Activated naive CD8-positive, alpha-beta T cell treated with anti-CD3 and anti-CD28 coated beads, Interleukin-2, amount 50 U/mL, for 24 hours (primary cell): ENCODE measurements around the gene DEFB123.
"Not testable (repeated sequence)": the region's sequence is repeated elsewhere in the genome, so short reads cannot be mapped to it uniquely, and the experiment has no call there.

Experiments used
- ATAC-seq: fragments of 150-1000 bp; cut with Tn5 transposase; one replicate; pipeline ENCODE4 v1.10.0; 2021
- DNase-seq: peaks from one replicate; pipeline ENCODE4 v3.0.0; 2021
- H3K27ac Mint-ChIP-seq: one replicate; pipeline ENCODE4 v1.8.0; 2021; ENCODE audit warnings: mild to moderate bottlenecking, mixed read lengths
- H3K27me3 Mint-ChIP-seq: one replicate; pipeline ENCODE4 v1.8.0; 2021; ENCODE audit warnings: mixed read lengths
- H3K36me3 Mint-ChIP-seq: one replicate; pipeline ENCODE4 v1.8.0; 2021; ENCODE audit warnings: low read depth, mixed read lengths
- H3K4me1 Mint-ChIP-seq: one replicate; pipeline ENCODE4 v1.8.0; 2021; ENCODE audit warnings: mixed read lengths
- H3K4me3 Mint-ChIP-seq: one replicate; pipeline ENCODE4 v1.8.0; 2021; ENCODE audit warnings: mild to moderate bottlenecking, moderate library complexity, mixed read lengths
- H3K9me3 Mint-ChIP-seq: one replicate; pipeline ENCODE4 v1.8.0; 2021; ENCODE audit warnings: mixed read lengths

DEFB123 gene, protein sequence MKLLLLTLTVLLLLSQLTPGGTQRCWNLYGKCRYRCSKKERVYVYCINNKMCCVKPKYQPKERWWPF

DNA sequence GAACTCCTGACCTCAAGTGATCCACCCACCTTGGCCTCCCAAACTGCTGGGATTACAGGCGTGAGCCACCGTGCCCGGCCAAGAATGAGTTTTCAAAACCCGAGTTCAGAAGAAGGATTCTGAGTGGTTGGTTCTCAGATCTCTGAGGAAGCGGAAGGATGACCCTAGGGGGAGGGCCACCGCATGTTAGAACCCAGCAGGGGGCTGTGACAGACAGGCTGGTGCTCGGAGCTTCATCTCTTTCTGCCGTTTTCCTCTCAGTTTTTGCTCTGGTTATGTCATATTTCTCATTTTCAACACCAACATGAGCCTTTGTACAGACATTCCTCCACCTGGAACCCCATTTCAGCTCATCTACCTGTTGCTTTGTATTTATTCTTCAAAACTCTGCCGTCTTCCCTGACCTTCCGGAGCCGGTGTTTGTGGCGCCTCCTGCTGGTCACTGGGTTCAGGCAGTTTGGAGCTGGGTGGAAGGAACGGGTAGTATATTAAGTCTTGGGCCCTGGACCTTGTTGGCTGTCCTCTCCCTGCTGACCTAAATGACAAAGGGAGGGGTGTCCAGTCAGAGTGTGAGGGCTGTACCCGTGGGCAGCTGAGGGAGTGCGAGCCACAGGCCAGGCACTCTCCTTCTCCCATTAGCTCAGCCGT is at the start of gene DEFB123:
TSS of gene DEFB123 (plus strand) at position 621 of the 648 bp plus-strand sequence. CDS start 67 bp downstream, outside the sequence.
- DNase-seq (peak; percentile 20), ATAC-seq (no peak)
- Mint-ChIP-seq H3K36me3 (no peaks in the 10 kb centered on the region), H3K27me3 (peaks cover 6% of the 10 kb centered on the region), H3K27ac (no peak within 1 kb of the TSS), H3K9me3 (no peaks in the 10 kb centered on the region), H3K4me1 (no peaks in the 10 kb centered on the region), H3K4me3 (no peak within 1 kb of the TSS)

DNA sequence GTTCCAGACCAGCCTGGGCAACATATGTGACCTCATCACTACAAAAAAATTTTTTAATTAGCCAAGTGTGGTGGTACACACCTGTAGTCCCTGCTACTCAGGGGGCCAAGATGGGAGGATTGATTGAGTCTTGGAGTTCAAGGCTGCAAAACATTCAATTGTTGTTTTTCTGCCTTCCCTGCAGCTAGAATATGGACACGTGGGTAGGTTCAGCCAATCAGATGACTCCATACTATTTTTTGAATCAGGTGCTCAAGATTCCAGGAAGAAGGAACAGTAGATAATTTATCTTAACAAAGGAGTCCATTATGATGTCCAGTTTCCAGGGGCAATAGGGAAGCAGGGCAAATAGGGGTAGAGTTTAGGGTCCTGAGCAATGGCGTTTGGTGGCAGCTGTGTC is 47.6 kb upstream of the DEFB123 start:
- H3K4me3 Mint-ChIP-seq: no peak overlapping the region
- DNase-seq: no peak
- peaks cover 5% of the 10 kb centered on the region for H3K27me3 Mint-ChIP-seq

DNA sequence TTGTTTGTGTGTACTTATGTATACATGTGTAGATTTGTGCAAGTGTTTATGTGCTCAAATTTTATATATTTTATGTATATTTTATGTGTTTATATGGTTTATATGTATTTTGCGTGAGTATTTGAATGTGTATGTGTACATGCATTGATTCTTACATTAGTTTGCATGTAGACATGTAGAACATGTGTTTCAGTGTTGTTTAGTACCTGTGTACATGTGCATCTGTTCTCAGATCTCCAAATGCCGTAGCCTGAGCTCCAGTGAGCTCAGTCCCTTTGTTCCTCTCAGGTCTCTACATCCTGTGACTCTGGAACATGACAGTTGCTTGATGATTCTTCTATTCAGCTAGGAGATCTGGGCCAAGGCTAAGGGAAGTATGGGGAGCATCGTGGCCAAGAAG is 45.5 kb upstream of the DEFB123 start:
- no peak for DNase-seq
- no peak overlapping the region for H3K4me3 Mint-ChIP-seq

More for the DNA sequence above, 47.6 kb upstream of the DEFB123 start:
- H3K4me1 Mint-ChIP-seq: no peaks in the 10 kb centered on the region
- H3K27ac Mint-ChIP-seq: no peak overlapping the region
- no peak for ATAC-seq
- no peaks in the 10 kb centered on the region for H3K36me3 Mint-ChIP-seq
- H3K9me3 Mint-ChIP-seq: no peaks in the 10 kb centered on the region

DNA sequence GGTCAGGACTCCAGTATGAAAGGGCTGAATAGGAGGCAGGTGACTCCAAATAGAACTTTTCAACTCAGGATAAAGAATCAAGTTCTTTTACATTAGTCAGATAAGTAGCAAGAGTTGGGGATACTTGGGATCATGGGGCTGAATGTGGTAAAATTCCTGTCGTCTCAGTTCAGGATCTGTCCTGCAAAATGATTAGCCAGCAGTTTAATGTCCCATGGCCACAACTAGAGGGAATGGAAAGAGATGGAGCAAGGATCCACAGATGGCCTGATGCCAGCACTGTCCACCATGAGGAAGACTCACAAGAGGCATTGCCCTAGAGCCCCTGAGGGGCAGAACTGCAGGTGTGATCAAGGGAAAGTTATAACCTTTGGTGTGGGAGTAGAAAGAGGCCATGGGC is 36.5 kb upstream of the DEFB123 start:
- ATAC-seq (no peak), DNase-seq (no peak)
- Mint-ChIP-seq H3K4me1 (no peaks in the 10 kb centered on the region), H3K9me3 (no peaks in the 10 kb centered on the region), H3K27ac (no peak overlapping the region), H3K36me3 (no peaks in the 10 kb centered on the region), H3K27me3 (peaks cover 4% of the 10 kb centered on the region), H3K4me3 (no peak overlapping the region)

More for the DNA sequence above, 45.5 kb upstream of the DEFB123 start:
- Mint-ChIP-seq H3K9me3 (no peaks in the 10 kb centered on the region), H3K4me1 (no peaks in the 10 kb centered on the region), H3K27me3 (peaks cover 8% of the 10 kb centered on the region), H3K27ac (no peak overlapping the region), H3K36me3 (no peaks in the 10 kb centered on the region)
- ATAC-seq: no peak

DNA sequence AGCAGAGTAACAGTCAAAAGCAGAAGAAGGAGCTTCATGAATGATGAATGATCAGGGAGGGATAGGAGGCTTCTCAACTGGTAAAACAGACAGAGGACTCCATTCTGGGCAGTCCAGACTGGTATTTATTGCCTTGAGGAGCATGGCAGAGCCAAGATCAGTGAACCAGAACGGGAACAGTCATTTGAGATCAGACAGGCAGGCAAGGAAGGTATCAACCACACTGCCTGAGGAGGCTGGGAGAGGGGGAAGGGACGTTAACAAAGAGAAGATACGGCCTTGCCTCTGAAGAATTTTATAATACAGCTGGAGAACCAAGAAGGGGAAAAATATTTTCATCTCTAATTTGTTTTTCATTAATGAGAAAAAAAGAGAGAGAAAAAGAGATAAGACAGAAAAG is 34.3 kb upstream of the DEFB123 start, which contains the start of gene DEFB121:
TSS of gene DEFB121 (minus strand) at position 101 of the 400 bp plus-strand sequence. CDS start at position 38, 63 bp downstream.
- H3K36me3 Mint-ChIP-seq: no peaks in the 10 kb centered on the region
- H3K4me3 Mint-ChIP-seq: no peak within 1 kb of the TSS
- no peak within 1 kb of the TSS for H3K27ac Mint-ChIP-seq
- H3K4me1 Mint-ChIP-seq: no peaks in the 10 kb centered on the region
- no peak for ATAC-seq
- no peaks in the 10 kb centered on the region for H3K27me3 Mint-ChIP-seq
- no peaks in the 10 kb centered on the region for H3K9me3 Mint-ChIP-seq
- DNase-seq: no peak

DNA sequence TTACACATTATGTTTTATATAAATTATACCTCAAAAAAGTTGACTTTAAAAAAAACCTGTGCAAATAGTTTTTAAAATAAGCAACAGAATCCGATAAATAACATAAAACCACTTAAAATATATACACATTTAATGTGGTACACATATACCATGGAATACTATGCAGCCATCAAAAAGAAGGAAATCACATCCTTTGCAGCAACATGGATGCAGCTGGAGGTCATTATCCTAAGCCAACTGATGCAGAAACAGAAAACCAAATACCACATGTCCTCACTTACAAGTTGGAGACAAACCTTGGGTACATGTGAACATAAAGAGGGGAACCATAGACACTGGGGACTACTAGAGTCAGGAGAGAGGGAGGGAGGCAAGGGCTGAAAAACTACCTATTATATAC is 30.4 kb upstream of the DEFB123 start:
- H3K4me1 Mint-ChIP-seq: no peaks in the 10 kb centered on the region
- ATAC-seq (no peak), DNase-seq (no peak)
- no peak overlapping the region for H3K27ac Mint-ChIP-seq
- H3K27me3 Mint-ChIP-seq: no peaks in the 10 kb centered on the region
- no peaks in the 10 kb centered on the region for H3K9me3 Mint-ChIP-seq
- no peaks in the 10 kb centered on the region for H3K36me3 Mint-ChIP-seq
- no peak overlapping the region for H3K4me3 Mint-ChIP-seq

DNA sequence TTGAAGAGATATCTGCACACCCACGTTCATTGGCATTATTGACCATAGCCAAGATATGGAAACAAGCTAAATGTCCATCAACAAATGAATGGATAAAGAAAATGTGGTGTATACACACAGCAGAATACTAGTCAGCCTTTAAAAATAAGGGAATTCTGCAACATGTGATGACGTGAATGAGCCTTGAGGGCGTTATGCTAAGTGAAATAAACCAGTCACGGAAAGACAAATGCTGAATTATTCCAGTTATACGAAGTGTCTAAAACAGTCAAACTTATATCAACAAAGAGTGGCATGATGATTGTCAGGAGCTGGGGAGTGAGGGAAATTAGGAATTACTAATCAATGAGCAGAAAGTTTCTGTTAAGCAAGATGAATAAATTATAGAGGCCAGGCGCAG is 26.1 kb upstream of the DEFB123 start:
- H3K27me3 Mint-ChIP-seq: peaks cover 7% of the 10 kb centered on the region
- H3K4me3 Mint-ChIP-seq: no peak overlapping the region
- H3K27ac Mint-ChIP-seq: no peak overlapping the region
- H3K9me3 Mint-ChIP-seq: no peaks in the 10 kb centered on the region
- H3K36me3 Mint-ChIP-seq: no peaks in the 10 kb centered on the region
- DNase-seq: no peak
- ATAC-seq: no peak
- no peaks in the 10 kb centered on the region for H3K4me1 Mint-ChIP-seq

DNA sequence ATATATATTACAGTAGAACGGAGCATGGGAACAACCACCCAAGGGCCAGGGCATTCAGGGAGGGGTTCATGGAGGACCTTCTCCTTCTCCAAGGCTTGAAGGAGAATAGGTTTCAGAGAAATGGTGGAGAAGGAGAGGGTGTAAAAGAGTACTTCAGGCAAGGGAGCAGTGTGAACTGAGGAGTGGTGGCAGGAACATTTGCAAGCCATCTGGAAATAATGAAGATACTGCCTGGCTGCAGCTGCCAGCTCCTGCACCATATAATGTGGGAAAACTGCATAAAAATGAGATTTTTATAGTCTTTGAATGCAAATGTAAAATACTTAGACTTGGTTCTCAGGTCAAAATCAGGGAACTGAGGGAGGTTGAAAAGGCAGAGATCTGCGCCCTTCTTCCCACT is 24.8 kb upstream of the DEFB123 start:
- ATAC-seq: no peak
- Mint-ChIP-seq H3K9me3 (no peaks in the 10 kb centered on the region), H3K27me3 (peaks cover 7% of the 10 kb centered on the region), H3K36me3 (no peaks in the 10 kb centered on the region), H3K4me3 (no peak overlapping the region), H3K4me1 (no peaks in the 10 kb centered on the region), H3K27ac (no peak overlapping the region)
- no peak for DNase-seq

DNA sequence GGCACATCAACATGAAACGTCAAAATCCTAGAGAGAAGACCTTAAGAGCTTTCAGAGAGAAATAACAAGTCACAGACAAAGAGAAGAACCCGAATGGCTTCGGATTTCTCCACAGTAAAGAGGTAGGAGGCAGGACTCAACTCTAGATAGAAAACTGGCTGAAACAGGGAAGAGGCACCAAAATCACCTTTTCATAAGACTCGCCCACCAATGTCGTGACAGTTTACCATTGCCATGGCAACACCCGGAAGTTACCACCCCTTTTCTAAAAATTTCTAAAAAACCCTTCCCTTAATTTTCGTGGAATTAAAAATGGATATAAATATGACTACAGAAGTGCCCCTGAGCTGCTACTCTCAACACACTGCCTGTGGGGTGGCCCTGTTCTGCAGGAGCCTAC is 22.1 kb upstream of the DEFB123 start:
- Mint-ChIP-seq H3K9me3 (no peaks in the 10 kb centered on the region), H3K27me3 (peaks cover 9% of the 10 kb centered on the region), H3K4me1 (no peaks in the 10 kb centered on the region), H3K36me3 (no peaks in the 10 kb centered on the region), H3K27ac (no peak overlapping the region), H3K4me3 (no peak overlapping the region)
- DNase-seq (no peak), ATAC-seq (no peak)

DNA sequence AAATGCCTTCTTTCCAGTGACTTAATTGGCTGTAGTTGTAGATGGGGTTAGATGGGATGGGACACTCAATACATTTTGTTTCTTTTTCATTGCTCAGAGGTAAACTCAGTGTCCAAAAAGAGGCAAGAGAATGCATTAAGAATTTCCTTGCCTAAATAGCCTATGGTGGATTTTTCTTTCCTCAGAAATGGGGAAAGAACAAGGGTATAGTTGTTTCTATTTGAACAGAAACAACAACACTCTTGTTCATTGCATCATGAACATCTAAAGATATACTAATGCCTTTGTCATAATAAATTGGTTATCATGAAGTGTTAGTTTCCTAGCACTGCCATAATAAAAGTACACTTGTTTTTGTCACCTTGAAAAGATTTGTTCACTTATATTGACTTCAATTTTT is 14.6 kb upstream of the DEFB123 start:
- Mint-ChIP-seq H3K27me3 (peaks cover 9% of the 10 kb centered on the region), H3K4me3 (no peak overlapping the region), H3K36me3 (no peaks in the 10 kb centered on the region), H3K9me3 (no peaks in the 10 kb centered on the region), H3K4me1 (no peaks in the 10 kb centered on the region), H3K27ac (no peak overlapping the region)
- ATAC-seq (no peak), DNase-seq (no peak)

DNA sequence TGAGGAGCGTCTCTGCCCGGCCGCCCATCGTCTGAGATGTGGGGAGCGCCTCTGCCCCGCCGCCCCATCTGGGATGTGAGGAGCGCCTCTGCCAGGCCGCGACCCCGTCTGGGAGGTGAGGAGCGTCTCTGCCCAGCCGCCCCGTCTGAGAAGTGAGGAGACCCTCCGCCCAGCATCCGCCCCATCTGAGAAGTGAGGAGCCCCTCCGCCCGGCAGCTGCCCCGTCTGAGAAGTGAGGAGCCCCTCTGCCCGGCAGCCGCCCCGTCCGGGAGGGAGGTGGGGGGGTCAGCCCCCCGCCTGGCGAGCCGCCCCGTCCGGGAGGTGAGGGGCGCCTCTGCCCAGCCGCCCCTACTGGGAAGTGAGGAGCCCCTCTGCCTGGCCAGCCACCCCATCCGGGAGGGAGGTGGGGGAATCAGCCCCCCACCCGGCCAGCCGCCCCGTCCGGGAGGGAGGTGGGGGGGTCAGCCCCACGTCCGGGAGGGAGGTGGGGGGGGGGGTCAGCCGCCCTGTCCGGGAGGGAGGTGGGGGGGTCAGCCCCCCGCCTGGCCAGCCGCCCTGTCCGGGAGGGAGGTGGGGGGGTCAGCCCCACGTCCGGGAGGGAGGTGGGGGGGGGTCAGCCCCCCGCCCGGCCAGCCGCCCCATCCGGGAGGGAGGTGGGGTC is 13.4 kb upstream of the DEFB123 start:
- H3K27ac Mint-ChIP-seq, H3K4me3 Mint-ChIP-seq, DNase-seq, H3K36me3 Mint-ChIP-seq, ATAC-seq, H3K4me1 Mint-ChIP-seq, H3K9me3 Mint-ChIP-seq: not testable (repeated sequence)
- H3K27me3 Mint-ChIP-seq: peaks cover 11% of the 10 kb centered on the region

DNA sequence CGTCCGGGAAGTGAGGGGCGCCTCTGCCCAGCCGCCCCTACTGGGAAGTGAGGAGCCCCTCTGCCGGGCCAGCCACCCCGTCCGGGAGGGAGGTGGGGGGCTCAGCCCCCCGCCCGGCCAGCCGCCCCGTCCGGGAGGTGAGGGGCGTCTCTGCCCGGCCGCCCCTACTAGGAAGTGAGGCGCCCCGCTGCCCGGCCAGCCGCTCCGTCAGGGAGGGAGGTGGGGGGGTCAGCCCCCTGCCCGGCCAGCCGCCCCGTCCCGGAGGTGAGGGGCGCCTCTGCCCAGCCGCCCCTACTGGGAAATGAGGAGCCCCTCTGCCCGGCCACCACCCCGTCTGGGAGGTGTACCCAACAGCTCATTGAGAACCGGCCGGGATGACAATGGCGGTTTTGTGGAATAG is 12.9 kb upstream of the DEFB123 start:
- not testable (repeated sequence) for DNase-seq, H3K27ac Mint-ChIP-seq, H3K36me3 Mint-ChIP-seq, ATAC-seq, H3K4me1 Mint-ChIP-seq, H3K4me3 Mint-ChIP-seq, H3K9me3 Mint-ChIP-seq
- peaks cover 11% of the 10 kb centered on the region for H3K27me3 Mint-ChIP-seq

DNA sequence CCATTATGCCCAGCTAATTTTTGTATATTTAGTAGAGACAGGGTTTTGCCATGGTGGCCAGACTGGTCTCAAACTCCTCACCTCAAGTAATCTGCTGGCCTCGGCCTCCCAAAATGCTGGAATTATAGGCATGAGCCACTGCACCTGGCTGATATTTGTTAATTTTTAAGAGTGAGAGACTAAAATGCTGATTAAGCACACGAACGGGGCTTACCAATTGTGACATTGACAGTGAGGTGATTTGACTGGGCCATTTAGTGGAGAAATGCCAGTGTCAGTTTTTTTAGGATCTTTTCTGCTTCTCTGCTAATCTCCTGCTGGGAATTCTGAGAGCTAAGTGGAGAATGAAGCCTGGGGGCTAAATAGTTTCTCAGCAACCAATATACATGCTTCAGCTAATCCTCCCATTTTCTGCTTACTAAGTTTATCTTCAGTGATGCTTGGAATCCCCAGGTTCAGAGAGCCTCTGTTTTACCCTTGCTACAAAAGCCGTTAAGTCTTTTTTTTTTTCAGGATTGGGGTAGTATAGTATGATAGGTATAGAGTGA is 9.8 kb upstream of the DEFB123 start:
- Mint-ChIP-seq H3K4me3 (no peak overlapping the region), H3K27me3 (peaks cover 15% of the 10 kb centered on the region), H3K27ac (no peak overlapping the region), H3K36me3 (no peaks in the 10 kb centered on the region), H3K4me1 (no peaks in the 10 kb centered on the region), H3K9me3 (no peaks in the 10 kb centered on the region)
- ATAC-seq (no peak), DNase-seq (no peak)

DNA sequence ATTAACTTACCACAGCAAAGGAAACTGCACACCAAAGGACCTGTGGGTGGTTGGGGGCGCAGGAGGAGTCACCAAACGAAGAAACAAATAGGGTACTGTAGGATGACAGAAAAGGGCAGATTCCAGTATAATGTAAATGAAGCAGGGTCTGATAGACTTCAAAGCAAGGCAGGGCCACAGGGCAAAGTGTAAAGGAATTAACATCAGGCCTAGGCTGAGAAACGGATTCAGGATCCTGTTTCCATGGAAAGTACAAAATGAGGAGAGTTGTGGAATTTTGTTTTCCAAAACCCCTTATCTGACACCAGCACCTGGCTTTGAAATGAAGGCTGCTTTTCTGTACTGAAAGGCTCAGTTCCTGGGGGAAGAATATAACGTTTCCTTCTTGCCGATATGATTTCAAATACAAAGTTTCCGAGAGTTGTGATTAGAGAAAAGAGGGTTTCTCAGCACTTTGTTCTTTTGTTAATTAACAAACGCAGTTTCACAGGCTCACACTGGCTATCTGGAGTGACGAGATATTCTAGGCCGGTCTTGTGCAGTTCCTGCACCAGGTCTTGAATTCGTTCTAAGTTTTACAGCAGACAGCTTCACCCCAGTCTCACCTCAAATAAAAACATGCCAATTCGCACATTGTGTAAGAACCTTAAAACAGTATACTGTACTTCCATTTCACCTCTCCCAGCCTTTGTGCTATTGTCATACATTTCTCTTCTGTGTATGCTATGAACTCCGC is 5.8 kb downstream of the DEFB123 start:
- H3K4me3 Mint-ChIP-seq: no peak overlapping the region
- no peaks in the 10 kb centered on the region for H3K36me3 Mint-ChIP-seq
- no peaks in the 10 kb centered on the region for H3K9me3 Mint-ChIP-seq
- no peak for DNase-seq
- ATAC-seq: no peak
- no peaks in the 10 kb centered on the region for H3K4me1 Mint-ChIP-seq
- H3K27me3 Mint-ChIP-seq: peaks cover 8% of the 10 kb centered on the region
- no peak overlapping the region for H3K27ac Mint-ChIP-seq
